MM.1S (cell line): ENCODE results near the gene THSD7B.

Experiments
- DNase-seq: peaks from one replicate; pipeline ENCODE4 v3.0.0-alpha.2; 2015
- H2AFZ ChIP-seq: fragments of 300-600 bp; sonication (generic); 2 replicates; pipeline ENCODE4 v1.6.0; 2016; ENCODE audit warnings: antibody characterized with exemption, low read length
- H3F3A ChIP-seq: fragments of 300-600 bp; sonication (generic); 2 replicates; pipeline ENCODE4 v1.6.1; 2016; ENCODE audit warnings: mild to moderate bottlenecking, antibody characterized with exemption, low read length, moderate library complexity, mixed read lengths; ENCODE audit not compliant: insufficient read depth
- H3K27ac ChIP-seq: fragments of 300-600 bp; sonication (generic); 2 replicates; pipeline ENCODE4 v1.5.1; 2016; ENCODE audit warnings: mild to moderate bottlenecking, low read length
- H3K27me3 ChIP-seq: fragments of 300-600 bp; sonication (generic); replicated peaks from 2 replicates; pipeline ENCODE4 v1.6.0; 2016; ENCODE audit warnings: low read length; ENCODE audit not compliant: insufficient read depth
- H3K36me3 ChIP-seq: fragments of 300-600 bp; sonication (generic); replicated peaks from 2 replicates; pipeline ENCODE4 v1.6.1; 2016; ENCODE audit warnings: mild to moderate bottlenecking, low read length, mixed read lengths; ENCODE audit not compliant: insufficient read depth
- H3K4me1 ChIP-seq: fragments of 300-600 bp; sonication (generic); 2 replicates; pipeline ENCODE4 v1.6.1; 2016; ENCODE audit warnings: low read length, mixed read lengths
- H3K4me2 ChIP-seq: fragments of 300-600 bp; sonication (generic); 2 replicates; pipeline ENCODE4 v1.6.0; 2016; ENCODE audit warnings: low read depth, low read length
- H3K4me3 ChIP-seq: fragments of 300-600 bp; sonication (generic); 2 replicates; pipeline ENCODE4 v1.5.1; 2016; ENCODE audit warnings: low read length, mixed read lengths
- H3K79me2 ChIP-seq: fragments of 300-600 bp; sonication (generic); 2 replicates; pipeline ENCODE4 v1.6.1; 2016; ENCODE audit warnings: mixed run types, low read length, mixed read lengths
- H3K9ac ChIP-seq: fragments of 300-600 bp; sonication (generic); 2 replicates; pipeline ENCODE4 v1.6.1; 2016; ENCODE audit warnings: low read length, mixed read lengths
- H3K9me2 ChIP-seq: fragments of 300-600 bp; sonication (generic); replicated peaks from 2 replicates; pipeline ENCODE4 v1.6.1; 2016; ENCODE audit warnings: mild to moderate bottlenecking, low read length, mixed read lengths; ENCODE audit not compliant: insufficient read depth
- H3K9me3 ChIP-seq: fragments of 300-600 bp; sonication (generic); replicated peaks from 2 replicates; pipeline ENCODE4 v1.6.1; 2016; ENCODE audit warnings: mild to moderate bottlenecking, low read length, mixed read lengths; ENCODE audit not compliant: insufficient read depth
- H4K20me1 ChIP-seq: fragments of 300-600 bp; sonication (generic); 2 replicates; pipeline ENCODE4 v1.6.1; 2016; ENCODE audit warnings: mild to moderate bottlenecking, low read length, moderate library complexity, mixed read lengths; ENCODE audit not compliant: insufficient read depth
- EZH2 ChIP-seq: fragments of 300-600 bp; sonication (generic); optimal IDR thresholded peaks from 2 replicates; pipeline ENCODE3; 2017; ENCODE audit warnings: low read depth, mild to moderate bottlenecking, antibody characterized with exemption, low read length, mixed read lengths
- EZH2phosphoT487 ChIP-seq: fragments of 300-600 bp; sonication (generic); IDR thresholded peaks from 2 replicates; pipeline ENCODE4 v1.6.1; 2018; ENCODE audit warnings: antibody characterized with exemption, low read length
- TF ChIP-seq, protein P1 (sequence below): fragments of 300-600 bp; sonication (generic); IDR thresholded peaks from 2 replicates; pipeline ENCODE4 v1.5.1; 2016; ENCODE audit warnings: antibody characterized with exemption, low read length, mixed read lengths

THSD7B gene

DNA sequence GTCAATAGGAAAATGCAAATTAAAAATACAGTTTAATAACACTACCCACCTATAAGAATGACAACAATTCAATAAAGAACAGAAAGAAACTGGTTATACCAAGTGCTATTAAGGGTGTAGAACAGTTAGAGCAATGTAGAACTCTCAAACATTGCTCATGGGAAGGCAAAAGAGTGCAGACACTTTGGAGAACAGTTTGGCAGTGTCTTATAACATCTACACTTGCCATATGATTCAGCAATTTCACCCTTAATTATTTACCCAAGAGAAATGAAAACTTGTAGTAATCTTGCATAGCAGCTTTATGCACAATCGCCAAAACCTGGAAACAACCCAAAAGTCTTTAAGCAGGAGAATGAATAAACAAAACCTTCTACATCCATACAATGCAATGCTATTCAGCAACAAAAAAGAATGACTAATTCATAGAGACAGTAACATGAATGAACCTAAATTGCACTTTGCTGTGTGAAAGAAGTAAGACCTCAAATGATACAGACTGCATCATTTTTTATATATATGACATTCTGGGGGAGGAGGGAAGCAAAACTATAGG, 455.2 kb downstream of the THSD7B start:
- TF ChIP-seq EZH2phosphoT487: no peak
- TF ChIP-seq, protein P1, sequence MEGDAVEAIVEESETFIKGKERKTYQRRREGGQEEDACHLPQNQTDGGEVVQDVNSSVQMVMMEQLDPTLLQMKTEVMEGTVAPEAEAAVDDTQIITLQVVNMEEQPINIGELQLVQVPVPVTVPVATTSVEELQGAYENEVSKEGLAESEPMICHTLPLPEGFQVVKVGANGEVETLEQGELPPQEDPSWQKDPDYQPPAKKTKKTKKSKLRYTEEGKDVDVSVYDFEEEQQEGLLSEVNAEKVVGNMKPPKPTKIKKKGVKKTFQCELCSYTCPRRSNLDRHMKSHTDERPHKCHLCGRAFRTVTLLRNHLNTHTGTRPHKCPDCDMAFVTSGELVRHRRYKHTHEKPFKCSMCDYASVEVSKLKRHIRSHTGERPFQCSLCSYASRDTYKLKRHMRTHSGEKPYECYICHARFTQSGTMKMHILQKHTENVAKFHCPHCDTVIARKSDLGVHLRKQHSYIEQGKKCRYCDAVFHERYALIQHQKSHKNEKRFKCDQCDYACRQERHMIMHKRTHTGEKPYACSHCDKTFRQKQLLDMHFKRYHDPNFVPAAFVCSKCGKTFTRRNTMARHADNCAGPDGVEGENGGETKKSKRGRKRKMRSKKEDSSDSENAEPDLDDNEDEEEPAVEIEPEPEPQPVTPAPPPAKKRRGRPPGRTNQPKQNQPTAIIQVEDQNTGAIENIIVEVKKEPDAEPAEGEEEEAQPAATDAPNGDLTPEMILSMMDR: no peak
- no peak for TF ChIP-seq EZH2
- Histone ChIP-seq H3K4me2 (no peak overlapping the region), H3K9ac (no peak overlapping the region), H3K9me2 (no peaks in the 10 kb centered on the region; the same call in 1 of the 2 replicates), H3K27me3 (no peaks in the 10 kb centered on the region), H3K79me2 (no peaks in the 10 kb centered on the region), H3K36me3 (no peaks in the 10 kb centered on the region), H3K9me3 (no peaks in the 10 kb centered on the region), H3K27ac (no peak overlapping the region), H4K20me1 (no peaks in the 10 kb centered on the region), H3F3A (no peaks in the 10 kb centered on the region), H3K4me1 (no peaks in the 10 kb centered on the region), H2AFZ (no peak overlapping the region), H3K4me3 (no peak overlapping the region)
- DNase-seq: no peak

DNA sequence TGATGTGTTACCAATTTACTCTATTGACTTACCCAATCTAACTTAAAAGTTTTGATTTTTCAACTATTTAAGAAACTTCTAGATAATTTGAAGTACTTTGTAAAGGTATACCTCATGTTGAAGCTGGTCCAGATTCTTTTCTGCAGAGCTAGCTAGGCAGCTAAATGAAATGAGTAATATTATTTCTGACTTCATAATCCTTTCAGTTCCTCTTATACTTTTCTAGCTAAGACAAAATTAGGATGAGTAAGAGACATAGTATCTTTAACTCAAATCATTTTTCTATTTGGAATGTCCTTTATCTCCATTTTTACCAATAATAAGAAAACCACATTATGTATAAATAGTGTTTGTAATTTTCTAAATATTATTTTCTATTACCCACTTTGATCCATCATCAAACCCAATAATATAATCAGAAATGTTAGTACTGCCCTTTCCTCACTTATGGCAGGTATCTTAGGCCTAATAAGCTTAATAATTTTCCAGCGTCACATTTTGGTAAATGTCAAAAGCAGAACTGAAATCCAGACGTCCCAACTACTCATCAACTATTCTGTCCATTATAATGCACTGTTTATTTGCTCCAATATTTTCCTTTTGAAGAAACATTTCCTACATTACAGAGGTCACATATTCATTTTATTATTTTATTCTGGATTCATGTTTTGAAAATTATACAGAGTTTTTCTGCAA, 456.6 kb downstream of the THSD7B start:
- Histone ChIP-seq H3K27ac (no peak overlapping the region), H3F3A (no peaks in the 10 kb centered on the region), H3K9me3 (no peaks in the 10 kb centered on the region), H3K9me2 (no peaks in the 10 kb centered on the region; the same call in 1 of the 2 replicates), H3K27me3 (no peaks in the 10 kb centered on the region), H3K4me3 (no peak overlapping the region), H3K9ac (no peak overlapping the region), H3K36me3 (no peaks in the 10 kb centered on the region), H2AFZ (no peak overlapping the region), H3K79me2 (no peaks in the 10 kb centered on the region), H3K4me1 (no peaks in the 10 kb centered on the region), H4K20me1 (no peaks in the 10 kb centered on the region), H3K4me2 (no peak overlapping the region)
- no peak for DNase-seq
- no peak for TF ChIP-seq EZH2
- no peak for TF ChIP-seq EZH2phosphoT487
- TF ChIP-seq, protein P1: no peak

DNA sequence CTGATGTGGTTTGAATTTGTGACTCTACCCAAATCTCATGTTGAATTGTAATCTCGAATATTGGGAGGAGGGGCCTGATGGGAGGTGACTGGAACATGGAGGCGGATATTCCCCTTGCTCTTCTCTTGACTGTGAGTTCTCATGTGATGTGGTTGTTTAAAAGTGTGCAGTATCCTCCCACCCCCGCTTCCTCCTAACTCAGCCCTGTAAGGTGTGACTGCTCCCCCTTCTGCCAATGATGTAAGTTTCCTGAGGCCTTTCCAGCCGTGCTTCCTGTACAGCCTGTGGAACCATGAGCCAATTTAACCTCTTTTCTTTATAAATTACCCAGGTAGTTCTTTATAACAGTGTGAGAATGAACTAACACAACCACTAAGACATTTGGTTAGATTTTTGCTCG, 458.4 kb downstream of the THSD7B start:
- TF ChIP-seq EZH2: no peak
- TF ChIP-seq, protein P1: no peak
- TF ChIP-seq EZH2phosphoT487: no peak
- Histone ChIP-seq H3K36me3 (no peaks in the 10 kb centered on the region), H3K27ac (no peak overlapping the region), H3K4me1 (no peaks in the 10 kb centered on the region), H3K4me3 (no peak overlapping the region), H2AFZ (no peak overlapping the region), H3K79me2 (no peaks in the 10 kb centered on the region), H3K9ac (no peak overlapping the region), H4K20me1 (no peaks in the 10 kb centered on the region), H3K27me3 (no peaks in the 10 kb centered on the region), H3F3A (no peaks in the 10 kb centered on the region), H3K9me2 (no peaks in the 10 kb centered on the region; the same call in 1 of the 2 replicates), H3K4me2 (no peak overlapping the region), H3K9me3 (no peaks in the 10 kb centered on the region)
- no peak for DNase-seq
